Measurements from ENCODE around the gene HORMAD2. TPM values are rescaled to one million over a fixed set of nuclear protein-coding genes. Genes with fewer than 3 reads are reported as not detected.

HORMAD2 gene
- total and polyA plus RNA-seq, 4 experiments from 2014 or later: not detected

- no peak overlapping the region for H3K4me3 Mint-ChIP-seq
- H3K36me3 Mint-ChIP-seq: no peaks in the 10 kb centered on the region
- H3K27me3 Mint-ChIP-seq: no peaks in the 10 kb centered on the region
- POLR2A ChIA-PET (ENCODE audit: partially characterized antibody): interaction anchor here (0.8 kb wide), 1 partner anchor 9 kb away, joined by 3 read pairs; no protein-coding TSS in a partner anchor
- Histone ChIP-seq H3K27ac (ENCODE audit: low read depth, low read length) (no peak overlapping the region), H3K27me3 (ENCODE audit: insufficient read depth, low read length) (no peaks in the 10 kb centered on the region), H3K9me3 (ENCODE audit: control insufficient read depth in 1 of 2, low read length in 2 of 2) (no peaks in the 10 kb centered on the region), H3K4me3 (ENCODE audit: low read length in 2 of 2) (no peak overlapping the region), H3K4me1 (ENCODE audit: insufficient read depth, low read length) (no peaks in the 10 kb centered on the region), H3K36me3 (ENCODE audit: insufficient read depth, low read length) (no peaks in the 10 kb centered on the region)
- CTCF ChIA-PET (ENCODE audit: partially characterized antibody): interaction anchor here (1.1 kb wide), 1 partner anchor 82 kb away, joined by 3 read pairs; no protein-coding TSS in a partner anchor
- no peak overlapping the region for H3K27ac Mint-ChIP-seq
- no peaks in the 10 kb centered on the region for H3K9me3 Mint-ChIP-seq
- no peak for DNase-seq
- intact Hi-C loops (cut with micrococcal nuclease): no loop called here
- H3K4me1 Mint-ChIP-seq: peaks cover 0 to 3% (median 0%) of the 10 kb centered on the region in 4 donors
These were observed 125.2 kb downstream of the HORMAD2 start for GRCh38 chr22:30205281-30206115.

- CTCF ChIA-PET (ENCODE audit: partially characterized antibody): no interaction called here
- Mint-ChIP-seq H3K9me3 (no peaks in the 10 kb centered on the region), H3K36me3 (no peaks in the 10 kb centered on the region), H3K4me3 (no peak overlapping the region), H3K27me3 (no peaks in the 10 kb centered on the region), H3K4me1 (peaks cover 0 to 3% (median 0%) of the 10 kb centered on the region in 4 donors), H3K27ac (no peak overlapping the region)
- no peak for DNase-seq
- no peak overlapping the region for H3K4me3 ChIP-seq (ENCODE audit: low read length in 2 of 2)
- POLR2A ChIA-PET (ENCODE audit: partially characterized antibody): no interaction called here
- no peaks in the 10 kb centered on the region for H3K27me3 ChIP-seq (ENCODE audit: insufficient read depth, low read length)
- intact Hi-C loops (cut with micrococcal nuclease): no loop called here
- H3K27ac ChIP-seq (ENCODE audit: low read depth, low read length): no peak overlapping the region
- no peaks in the 10 kb centered on the region for H3K36me3 ChIP-seq (ENCODE audit: insufficient read depth, low read length)
- no peaks in the 10 kb centered on the region for H3K9me3 ChIP-seq (ENCODE audit: control insufficient read depth in 1 of 2, low read length in 2 of 2)
- H3K4me1 ChIP-seq (ENCODE audit: insufficient read depth, low read length): no peaks in the 10 kb centered on the region
These were observed 126.7 kb downstream of the HORMAD2 start for GRCh38 chr22:30206944-30207343.

GRCh38 chr22:30208631-30209603 is 128.7 kb downstream of the HORMAD2 start:
- H3K4me1 Mint-ChIP-seq: peaks cover 5 to 12% (median 8%) of the 10 kb centered on the region in 4 donors
- H3K27me3 ChIP-seq (ENCODE audit: insufficient read depth, low read length): no peaks in the 10 kb centered on the region

GRCh38 chr22:30209642-30210041 is 129.4 kb downstream of the HORMAD2 start:
- POLR2A ChIA-PET (ENCODE audit: partially characterized antibody): no interaction called here
- Histone ChIP-seq H3K27ac (ENCODE audit: low read depth, low read length) (no peak overlapping the region), H3K36me3 (ENCODE audit: insufficient read depth, low read length) (no peaks in the 10 kb centered on the region), H3K27me3 (ENCODE audit: insufficient read depth, low read length) (no peaks in the 10 kb centered on the region), H3K4me1 (ENCODE audit: insufficient read depth, low read length) (peaks cover 3% of the 10 kb centered on the region), H3K9me3 (ENCODE audit: control insufficient read depth in 1 of 2, low read length in 2 of 2) (no peaks in the 10 kb centered on the region), H3K4me3 (ENCODE audit: low read length in 2 of 2) (no peak overlapping the region)
- Mint-ChIP-seq H3K9me3 (no peaks in the 10 kb centered on the region), H3K27ac (no peak overlapping the region), H3K4me1 (peaks cover 5 to 15% (median 10%) of the 10 kb centered on the region in 4 donors), H3K36me3 (no peaks in the 10 kb centered on the region), H3K4me3 (no peak overlapping the region), H3K27me3 (no peaks in the 10 kb centered on the region)
- no peak for DNase-seq
- CTCF ChIA-PET (ENCODE audit: partially characterized antibody): no interaction called here
- intact Hi-C loops (cut with micrococcal nuclease): no loop called here

More at GRCh38 chr22:30208631-30209603, 128.7 kb downstream of the HORMAD2 start:
- no peaks in the 10 kb centered on the region for H3K36me3 Mint-ChIP-seq
- peak overlapping the region in 3 of 7 donors; percentile 1 to 74 (median 36) for H3K27ac Mint-ChIP-seq
- Histone ChIP-seq H3K9me3 (ENCODE audit: control insufficient read depth in 1 of 2, low read length in 2 of 2) (no peaks in the 10 kb centered on the region), H3K4me3 (ENCODE audit: low read length in 2 of 2) (no peak overlapping the region), H3K27ac (ENCODE audit: low read depth, low read length) (no peak overlapping the region), H3K4me1 (ENCODE audit: insufficient read depth, low read length) (peaks cover 3% of the 10 kb centered on the region), H3K36me3 (ENCODE audit: insufficient read depth, low read length) (no peaks in the 10 kb centered on the region)
- no peaks in the 10 kb centered on the region for H3K9me3 Mint-ChIP-seq
- CTCF ChIA-PET (ENCODE audit: partially characterized antibody): no interaction called here
- intact Hi-C loops (cut with micrococcal nuclease): no loop called here
- no peak for DNase-seq
- POLR2A ChIA-PET (ENCODE audit: partially characterized antibody): interaction anchor here (0.6 kb wide), 1 partner anchor 196 kb away, joined by 3 read pairs; no protein-coding TSS in a partner anchor
- no peak overlapping the region for H3K4me3 Mint-ChIP-seq
- no peaks in the 10 kb centered on the region for H3K27me3 Mint-ChIP-seq

- no peak overlapping the region for H3K4me3 ChIP-seq (ENCODE audit: low read length in 2 of 2)
- H3K27ac ChIP-seq (ENCODE audit: low read depth, low read length): no peak overlapping the region
- no peaks in the 10 kb centered on the region for H3K27me3 ChIP-seq (ENCODE audit: insufficient read depth, low read length)
- no peaks in the 10 kb centered on the region for H3K36me3 ChIP-seq (ENCODE audit: insufficient read depth, low read length)
- Mint-ChIP-seq H3K9me3 (no peaks in the 10 kb centered on the region), H3K4me3 (no peak overlapping the region), H3K36me3 (no peaks in the 10 kb centered on the region), H3K27me3 (no peaks in the 10 kb centered on the region), H3K27ac (no peak overlapping the region), H3K4me1 (peaks cover 5 to 21% (median 14%) of the 10 kb centered on the region in 4 donors)
- peaks cover 3% of the 10 kb centered on the region for H3K4me1 ChIP-seq (ENCODE audit: insufficient read depth, low read length)
- no peak for DNase-seq
- POLR2A ChIA-PET (ENCODE audit: partially characterized antibody): no interaction called here
- no peaks in the 10 kb centered on the region for H3K9me3 ChIP-seq (ENCODE audit: control insufficient read depth in 1 of 2, low read length in 2 of 2)
- intact Hi-C loops (cut with micrococcal nuclease): no loop called here
- CTCF ChIA-PET (ENCODE audit: partially characterized antibody): no interaction called here
These were observed 130.1 kb downstream of the HORMAD2 start for GRCh38 chr22:30210235-30210909.

- ChIA-PET CTCF (ENCODE audit: partially characterized antibody) (no interaction called here), POLR2A (ENCODE audit: partially characterized antibody) (no interaction called here)
- peaks cover 3% of the 10 kb centered on the region for H3K4me1 ChIP-seq (ENCODE audit: insufficient read depth, low read length)
- Mint-ChIP-seq H3K4me3 (no peak overlapping the region), H3K27ac (peak overlapping the region in 1 of 7 donors; percentile 35), H3K36me3 (no peaks in the 10 kb centered on the region), H3K9me3 (no peaks in the 10 kb centered on the region), H3K27me3 (no peaks in the 10 kb centered on the region), H3K4me1 (peaks cover 9 to 21% (median 15%) of the 10 kb centered on the region in 4 donors)
- no peak for DNase-seq
- H3K4me3 ChIP-seq (ENCODE audit: low read length in 2 of 2): no peak overlapping the region
- no peaks in the 10 kb centered on the region for H3K27me3 ChIP-seq (ENCODE audit: insufficient read depth, low read length)
- H3K27ac ChIP-seq (ENCODE audit: low read depth, low read length): no peak overlapping the region
- H3K9me3 ChIP-seq (ENCODE audit: control insufficient read depth in 1 of 2, low read length in 2 of 2): no peaks in the 10 kb centered on the region
- intact Hi-C loops (cut with micrococcal nuclease): no loop called here
- H3K36me3 ChIP-seq (ENCODE audit: insufficient read depth, low read length): no peaks in the 10 kb centered on the region
These were observed 131.0 kb downstream of the HORMAD2 start for GRCh38 chr22:30211124-30211820.

Data from CD4-positive, alpha-beta memory T cell (primary cell).